GM21381 (cell line): ENCODE results near the gene MGAT3.

Source experiments
- ATAC-seq: cut with Tn5 transposase; IDR thresholded peaks from one replicate; pipeline ENCODE4 v1.9.1; 2021; ENCODE audit warnings: mild to moderate bottlenecking, moderate library complexity; ENCODE audit not compliant: unreplicated experiment

MGAT3 gene

DNA sequence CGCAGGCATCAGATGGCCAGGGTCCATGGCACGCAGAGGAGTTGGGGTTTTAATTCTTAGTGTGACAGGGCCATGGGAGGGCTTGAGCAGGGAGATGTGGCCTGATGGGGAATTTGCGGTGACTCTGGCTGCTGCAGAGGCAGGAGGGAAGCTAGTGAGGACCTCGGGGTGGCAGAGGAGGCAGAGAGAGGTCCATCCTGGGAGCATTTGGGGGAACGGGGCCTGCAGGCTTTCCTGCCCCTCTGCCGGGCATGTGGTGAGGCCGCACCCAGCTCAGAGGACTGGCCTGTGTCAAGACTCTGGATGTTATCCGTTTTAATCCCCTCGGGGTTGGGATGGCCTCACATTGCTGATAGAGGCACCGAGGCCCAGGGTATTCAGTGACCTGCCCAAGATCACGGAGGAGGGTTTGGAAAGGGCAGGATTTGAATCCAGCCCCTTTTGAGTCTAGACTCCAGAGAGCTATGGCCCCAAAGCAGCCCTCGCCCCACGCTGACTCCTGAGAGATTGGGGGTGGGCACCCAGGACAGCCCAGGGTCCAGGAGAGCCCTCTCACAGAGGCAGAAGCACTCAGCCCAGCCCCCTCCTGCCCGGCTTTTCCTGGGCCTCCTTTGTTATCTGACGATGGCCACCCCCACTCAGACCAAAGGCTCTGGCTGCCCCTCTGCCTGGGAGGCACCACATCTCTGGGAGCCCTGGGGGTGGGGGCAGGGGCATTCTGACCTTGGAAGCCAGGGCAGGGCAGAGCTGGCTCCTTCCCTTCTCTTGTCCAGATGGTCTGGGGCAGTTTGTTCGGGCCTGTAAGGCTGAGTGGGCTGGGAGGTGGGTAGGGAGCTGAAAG is 13.9 kb downstream of the MGAT3 start:
- ATAC-seq, result no peak

- ATAC-seq, result peak; percentile 62
Observed at GRCh38 chr22:39471381-39472141, 14.7 kb downstream of the MGAT3 start.

DNA sequence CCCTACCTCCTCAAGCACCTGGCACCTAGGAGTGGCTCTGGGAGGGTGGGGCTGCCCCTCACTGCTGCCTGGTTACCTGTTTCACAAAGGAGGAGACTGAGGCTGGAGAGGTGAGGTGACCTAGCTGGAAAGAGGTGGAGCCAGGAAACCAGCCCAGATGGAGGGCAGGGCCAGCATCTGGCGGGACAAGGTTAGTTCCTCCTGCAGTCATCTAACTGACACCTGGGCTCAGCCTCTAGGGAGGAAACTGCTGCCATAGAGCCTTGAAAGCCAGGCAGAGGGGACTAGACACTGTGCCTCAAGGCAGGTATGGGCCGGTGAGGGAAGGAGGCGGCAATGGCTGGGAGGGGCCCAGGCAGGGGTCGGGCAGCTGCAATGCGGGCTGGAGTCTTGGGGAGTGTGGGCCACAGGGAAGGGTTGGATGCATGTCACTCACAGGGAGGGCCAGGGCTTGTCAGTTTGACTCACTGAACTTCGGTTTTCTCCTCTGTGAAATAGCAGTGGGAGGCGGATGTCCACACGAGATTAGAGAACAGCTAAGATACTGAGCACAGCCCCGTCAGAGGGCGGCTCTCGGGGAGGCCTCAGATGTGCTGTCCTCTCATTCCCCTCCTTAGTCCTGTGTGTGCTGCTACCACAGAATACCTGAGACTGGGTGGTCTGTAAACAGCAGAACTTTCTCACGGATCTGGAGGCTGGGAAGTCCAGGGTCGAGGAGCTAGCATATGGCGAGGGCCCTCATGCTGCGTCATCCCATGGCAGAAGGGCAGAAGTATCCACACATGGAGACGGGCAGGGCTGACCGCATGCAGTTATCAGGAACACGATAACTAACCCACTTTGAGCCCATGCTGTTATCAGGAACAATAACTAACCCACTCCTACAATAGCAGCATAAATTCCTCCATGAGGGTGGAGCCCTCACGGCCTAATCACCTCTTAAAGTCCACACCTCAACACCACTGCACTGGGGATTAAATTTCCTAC is 16.1 kb downstream of the MGAT3 start:
- ATAC-seq, result no peak

GRCh38 chr22:39473851-39474250 is 17.0 kb downstream of the MGAT3 start:
- ATAC-seq, result no peak

DNA sequence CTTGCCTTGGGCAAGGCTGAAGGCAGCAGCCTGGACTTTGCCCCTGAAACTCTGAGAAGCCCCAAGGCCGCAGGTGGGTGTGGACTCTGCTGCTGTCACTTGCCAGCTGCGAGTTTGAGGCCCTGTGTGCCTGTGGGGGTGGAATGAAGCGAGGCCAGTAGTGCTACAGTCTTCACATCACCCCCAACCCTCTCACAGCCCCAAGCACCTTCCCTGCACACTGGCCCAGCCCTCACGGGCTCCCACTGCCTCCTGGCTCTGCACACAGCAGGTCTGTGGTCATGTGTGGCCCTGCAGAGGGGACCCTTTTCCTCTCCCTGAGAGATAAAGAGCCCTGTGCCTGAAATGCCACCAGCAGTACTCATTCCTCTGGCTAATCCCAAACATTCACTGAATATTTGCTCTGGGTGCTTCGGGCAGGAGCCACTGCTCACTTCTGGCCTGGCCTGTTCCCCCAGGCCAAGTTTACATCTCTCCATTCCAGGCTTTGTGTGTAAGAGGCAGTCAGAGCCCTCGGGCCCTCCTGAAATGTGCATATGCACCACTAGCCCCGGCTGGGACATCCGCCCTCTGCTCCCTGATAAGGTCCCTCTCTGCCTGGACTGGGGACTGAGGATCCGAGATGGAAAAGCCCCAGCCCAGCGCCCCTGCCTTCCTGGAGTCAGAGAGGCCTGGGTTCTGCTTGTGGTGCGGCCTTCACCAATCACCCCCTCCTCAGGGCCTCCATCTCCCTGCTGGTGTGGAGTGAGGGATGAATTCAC is 17.7 kb downstream of the MGAT3 start:
- ATAC-seq, result no peak

- no peak for ATAC-seq
Observed at GRCh38 chr22:39475337-39475736, 18.5 kb downstream of the MGAT3 start.

- ATAC-seq, result no peak
Observed at GRCh38 chr22:39475902-39476301, 19.1 kb downstream of the MGAT3 start.

DNA sequence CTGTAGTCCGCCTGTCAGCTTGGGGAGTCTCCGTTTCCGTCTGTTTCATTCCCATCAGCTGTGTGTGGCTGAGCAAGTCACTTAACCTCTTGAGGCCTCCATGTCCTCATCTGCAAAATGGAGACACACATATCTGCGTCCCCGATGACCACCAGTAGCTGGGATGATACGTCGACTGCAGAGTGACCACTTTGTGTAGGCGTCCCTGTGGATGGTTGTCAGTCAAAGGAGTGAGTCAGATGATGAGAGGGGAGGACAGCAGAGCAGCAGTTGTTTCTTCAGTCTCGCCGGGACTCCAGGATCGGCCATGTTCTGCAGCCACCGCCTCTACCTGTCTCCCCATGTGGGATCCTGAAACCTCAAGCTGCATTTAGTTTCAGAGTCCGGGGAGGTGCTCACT is 19.9 kb downstream of the MGAT3 start:
- ATAC-seq, result no peak

DNA sequence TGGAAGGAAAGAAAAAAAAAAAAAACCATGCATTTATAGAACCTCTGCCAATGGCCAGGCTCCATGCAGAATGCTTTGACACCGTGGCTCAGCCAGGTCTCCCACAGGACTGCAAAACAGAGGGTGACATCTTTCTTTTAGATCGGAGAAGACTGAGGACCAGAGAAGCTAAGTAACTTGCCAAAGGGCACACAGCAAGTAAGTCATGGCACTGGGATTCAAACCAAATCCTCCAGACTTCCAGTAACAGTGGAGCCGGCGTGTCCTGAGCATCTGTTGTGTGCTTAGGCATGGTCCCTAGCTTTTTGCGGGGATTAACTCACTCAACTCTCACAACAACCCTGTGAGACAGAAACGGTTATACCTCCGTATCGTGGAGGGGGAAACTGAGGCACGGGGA is 20.7 kb downstream of the MGAT3 start:
- ATAC-seq, result no peak

DNA sequence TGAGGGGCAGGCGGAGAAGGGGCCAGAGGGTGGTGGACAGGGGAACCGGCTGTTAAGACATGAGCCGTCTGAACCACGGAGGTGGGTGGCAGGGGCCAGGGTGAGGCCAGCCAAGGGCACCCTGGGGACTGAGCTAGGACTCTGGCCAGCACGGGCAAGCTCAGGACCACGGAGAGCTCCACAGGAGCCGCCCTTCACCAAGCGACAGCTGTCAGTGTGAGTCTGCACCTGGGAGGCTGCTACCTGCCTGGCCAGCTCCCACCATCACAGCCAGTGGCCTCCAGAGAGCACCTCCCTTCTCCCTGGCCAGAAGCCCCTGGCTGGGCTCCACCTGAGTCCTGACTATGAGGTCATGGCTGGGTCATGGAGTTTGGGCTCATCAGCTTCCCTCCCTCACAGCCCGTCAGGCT is 21.6 kb downstream of the MGAT3 start:
- ATAC-seq, result no peak

DNA sequence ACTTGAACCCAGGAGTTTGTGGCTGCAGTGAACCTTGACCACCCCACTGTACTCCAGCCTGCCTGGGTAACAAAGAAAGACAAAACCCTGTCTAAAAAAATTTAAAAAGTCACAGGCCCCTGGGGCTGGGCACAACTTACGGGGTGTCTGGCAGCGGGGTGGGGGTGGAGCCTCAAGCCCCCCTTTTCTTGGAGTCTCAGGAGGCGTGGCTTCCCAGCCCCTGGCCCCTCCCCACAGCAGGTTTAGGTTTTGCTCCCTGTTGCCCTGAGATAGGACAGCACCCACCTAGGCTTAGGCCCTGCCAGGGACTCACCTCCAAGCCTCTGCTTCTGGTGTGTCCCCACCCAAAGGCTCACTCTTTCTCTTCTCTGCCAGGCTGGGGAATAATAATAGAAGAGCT is 22.4 kb downstream of the MGAT3 start:
- ATAC-seq, result no peak

GRCh38 chr22:39480557-39480956 is 23.7 kb downstream of the MGAT3 start:
- ATAC-seq, result no peak

DNA sequence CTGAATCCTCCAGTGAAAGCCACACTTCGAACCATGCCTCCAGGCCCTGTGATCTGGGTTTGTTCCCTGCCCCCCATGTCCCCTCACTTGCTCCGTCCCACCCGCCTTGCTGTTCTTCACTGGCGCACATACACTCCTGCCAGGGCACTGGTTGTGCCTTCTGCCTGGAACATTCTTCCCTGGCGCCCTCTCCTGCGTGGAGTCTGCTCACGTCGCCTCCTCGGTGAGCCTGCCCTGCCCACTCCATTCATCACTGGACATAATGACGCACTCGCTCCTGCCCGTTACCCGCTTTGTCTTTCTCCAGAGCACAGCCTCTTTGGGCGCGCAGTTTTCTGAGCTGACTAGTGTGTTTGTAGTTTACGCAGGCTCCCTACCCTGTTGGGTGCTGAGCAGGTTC is 24.2 kb downstream of the MGAT3 start:
- ATAC-seq, result no peak

GRCh38 chr22:39481595-39481994 is 24.8 kb downstream of the MGAT3 start:
- no peak for ATAC-seq

DNA sequence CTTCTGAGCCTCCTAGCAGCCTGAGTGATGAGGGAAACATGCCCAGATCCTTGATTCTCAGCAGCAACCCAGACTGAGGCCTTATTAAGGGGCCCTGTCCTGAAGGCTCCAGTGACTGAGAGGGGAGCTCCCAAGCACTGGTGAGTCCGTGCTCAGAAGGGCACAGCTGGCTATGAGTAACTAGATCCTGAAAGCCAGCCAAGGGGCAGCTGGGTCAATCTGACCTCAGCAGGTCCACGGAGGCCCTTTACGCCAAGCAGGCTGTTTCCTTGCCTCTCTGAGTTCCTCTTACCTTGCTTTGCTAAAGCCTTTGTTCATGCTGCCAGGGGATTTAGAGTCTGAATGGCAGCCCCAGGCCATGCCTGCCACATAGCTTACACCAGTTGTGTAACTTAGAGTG is 26.0 kb downstream of the MGAT3 start:
- no peak for ATAC-seq

DNA sequence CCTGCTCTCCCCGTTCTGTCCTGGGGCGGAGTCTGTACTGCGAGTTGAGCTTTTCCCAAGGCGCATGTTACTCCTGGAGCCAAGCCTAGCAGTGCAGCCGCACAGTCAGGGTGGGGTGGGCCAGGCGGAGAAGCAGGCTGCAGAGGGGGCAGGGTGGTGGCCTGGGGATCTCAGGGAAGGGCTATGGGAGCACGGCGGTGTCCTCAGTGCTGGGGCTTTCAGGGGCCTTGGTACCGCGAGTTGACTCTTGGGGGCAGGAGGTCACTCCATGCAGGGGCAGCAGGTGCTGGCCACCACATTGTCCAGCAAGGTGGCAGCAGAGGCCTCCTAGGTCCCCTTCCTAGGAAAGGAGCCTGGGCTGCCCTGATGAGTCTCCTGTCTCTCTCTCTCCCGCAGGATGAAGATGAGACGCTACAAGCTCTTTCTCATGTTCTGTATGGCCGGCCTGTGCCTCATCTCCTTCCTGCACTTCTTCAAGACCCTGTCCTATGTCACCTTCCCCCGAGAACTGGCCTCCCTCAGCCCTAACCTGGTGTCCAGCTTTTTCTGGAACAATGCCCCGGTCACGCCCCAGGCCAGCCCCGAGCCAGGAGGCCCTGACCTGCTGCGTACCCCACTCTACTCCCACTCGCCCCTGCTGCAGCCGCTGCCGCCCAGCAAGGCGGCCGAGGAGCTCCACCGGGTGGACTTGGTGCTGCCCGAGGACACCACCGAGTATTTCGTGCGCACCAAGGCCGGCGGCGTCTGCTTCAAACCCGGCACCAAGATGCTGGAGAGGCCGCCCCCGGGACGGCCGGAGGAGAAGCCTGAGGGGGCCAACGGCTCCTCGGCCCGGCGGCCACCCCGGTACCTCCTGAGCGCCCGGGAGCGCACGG is 30.4 kb downstream of the MGAT3 start:
- ATAC-seq, result no peak

GRCh38 chr22:39487826-39488520 is 31.2 kb downstream of the MGAT3 start:
- no peak for ATAC-seq

- ATAC-seq, result no peak
Observed at GRCh38 chr22:39488563-39489083, 31.8 kb downstream of the MGAT3 start.
